H1 (cell line): Measurements from ENCODE around the gene DNAI2. TPM values are rescaled to one million over a fixed set of nuclear protein-coding genes. Genes with fewer than 3 reads are reported as not detected.

Experiments
- CTCF ChIA-PET: fragments of 300-600 bp; sonication (Branson Sonifier 250); formaldehyde crosslinking; loops from one replicate; lab custom pipeline; 2021; ENCODE audit not compliant: partially characterized antibody; lab: Charles Lee
- POLR2A ChIA-PET: fragments of 300-600 bp; sonication (Branson Sonifier 250); formaldehyde crosslinking; loops from one replicate; lab custom pipeline; 2021; ENCODE audit warnings: inconsistent platforms; ENCODE audit not compliant: partially characterized antibody; lab: Charles Lee
- DNase-seq, 2 experiments: peaks; one replicate each; pipeline versions ENCODE4 v3.0.0 to v3.0.0-alpha.2; 2010 to 2022; ENCODE audit warnings: low spot score in 2 of 2, low read depth in 1 of 2, mixed read lengths in 1 of 2
- FAIRE-seq: peaks from 2 replicates; lab custom pipeline; 2011; peaks lifted over from hg19 to GRCh38; lab: Jason Lieb, UNC
- H2AFZ ChIP-seq: 2 replicates; pipeline ENCODE4 v1.8.1; 2012; ENCODE audit warnings: low read length, inconsistent platforms
- H2AK5ac ChIP-seq: 2 replicates; pipeline ENCODE4 v1.6.1; 2013; ENCODE audit warnings: low read depth, low read length
- H2BK120ac ChIP-seq: replicated peaks from 2 replicates; pipeline ENCODE3; 2013; ENCODE audit warnings: low read depth, low read length, inconsistent platforms
- H2BK12ac ChIP-seq: 2 replicates; pipeline ENCODE4 v1.6.1; 2013; ENCODE audit warnings: low read depth, low read length
- H2BK15ac ChIP-seq: 2 replicates; pipeline ENCODE4 v1.6.1; 2013; ENCODE audit warnings: low read length
- H2BK20ac ChIP-seq: 2 replicates; pipeline ENCODE4 v1.6.1; 2013; ENCODE audit warnings: low read length
- H2BK5ac ChIP-seq: 2 replicates; pipeline ENCODE4 v1.6.1; 2013; ENCODE audit warnings: low read depth, low read length
- H3K14ac ChIP-seq: 2 replicates; pipeline ENCODE4 v1.6.1; 2013; ENCODE audit warnings: inconsistent platforms; ENCODE audit not compliant: insufficient read length
- H3K18ac ChIP-seq: 2 replicates; pipeline ENCODE4 v1.6.1; 2013; ENCODE audit warnings: low read length; ENCODE audit errors: extremely low read depth
- H3K23ac ChIP-seq: 2 replicates; pipeline ENCODE4 v1.6.1; 2013; ENCODE audit warnings: inconsistent platforms; ENCODE audit not compliant: insufficient read length
- H3K23me2 ChIP-seq: 2 replicates; pipeline ENCODE4 v1.6.1; 2013; ENCODE audit warnings: low read depth, low read length
- H3K27ac ChIP-seq: 2 replicates; pipeline ENCODE4 v1.6.1; 2011; ENCODE audit warnings: low read depth, low read length, inconsistent platforms
- H3K27me3 ChIP-seq, 4 experiments: replicated peaks in 1 of 4; 1 replicate in 1 of 4; 2 replicates in 3 of 4; pipeline versions ENCODE4 v1.6.1 to v1.8.1; 2011 to 2013; ENCODE audit warnings: low read length in 3 of 4, mild to moderate bottlenecking in 3 of 4, inconsistent platforms in 2 of 4, mixed read lengths in 2 of 4, moderate library complexity in 1 of 4; ENCODE audit not compliant: control insufficient read depth in 3 of 4, insufficient read depth in 3 of 4; ENCODE audit errors: extremely low read depth in 1 of 4
- H3K36me3 ChIP-seq, 4 experiments: 2 replicates each; pipeline versions ENCODE4 v1.6.1 to v1.8.1; 2011 to 2013; ENCODE audit warnings: mild to moderate bottlenecking in 4 of 4, low read length in 3 of 4, moderate library complexity in 2 of 4, control low read depth in 1 of 4, inconsistent platforms in 1 of 4; ENCODE audit not compliant: insufficient read depth in 4 of 4, control insufficient read depth in 2 of 4
- H3K4ac ChIP-seq: replicated peaks from 2 replicates; pipeline ENCODE3; 2013; ENCODE audit warnings: low read length, low read depth, mixed read lengths, inconsistent platforms; ENCODE audit not compliant: insufficient read length
- H3K4me1 ChIP-seq, 4 experiments: replicated peaks in 1 of 4; 1 replicate in 1 of 4; 2 replicates in 3 of 4; pipeline versions ENCODE4 v1.6.1 to v1.8.1; 2011 to 2013; ENCODE audit warnings: low read length in 3 of 4, inconsistent platforms in 2 of 4, mixed read lengths in 1 of 4; ENCODE audit not compliant: insufficient read depth in 4 of 4, control insufficient read depth in 3 of 4
- H3K4me2 ChIP-seq, 2 experiments: 2 replicates each; pipeline versions ENCODE4 v1.6.1 to v1.8.1; 2011 to 2013; ENCODE audit warnings: low read depth in 2 of 2, low read length in 2 of 2, control low read depth in 1 of 2, inconsistent platforms in 1 of 2, mild to moderate bottlenecking in 1 of 2; ENCODE audit not compliant: insufficient read depth in 1 of 2
- H3K4me3 ChIP-seq, 4 experiments: fragments of 200-600, 300-600 bp in 1 of 4; sonication (generic), shearing (Covaris generic), sonication (Bioruptor Twin) in 1 of 4; 2 replicates each; pipeline versions ENCODE4 v1.5.1 to v1.8.1; 2011 to 2016; ENCODE audit warnings: low read length in 4 of 4, low read depth in 3 of 4, control low read depth in 2 of 4, inconsistent platforms in 2 of 4, mild to moderate bottlenecking in 2 of 4, mixed read lengths in 1 of 4, moderate library complexity in 1 of 4; ENCODE audit not compliant: insufficient read depth in 2 of 4; ENCODE audit errors: extremely low read depth in 1 of 4
- H3K56ac ChIP-seq: replicated peaks from 2 replicates; pipeline ENCODE3; 2013; ENCODE audit warnings: low read depth, mild to moderate bottlenecking, mixed read lengths, low read length, inconsistent platforms; ENCODE audit not compliant: insufficient read length
- H3K79me1 ChIP-seq: 2 replicates; pipeline ENCODE4 v1.6.1; 2013; ENCODE audit warnings: low read depth, low read length, control low read depth
- H3K79me2 ChIP-seq, 2 experiments: 2 replicates each; pipeline versions ENCODE4 v1.6.1 to v1.8.1; 2012 to 2013; ENCODE audit warnings: low read length in 2 of 2, mild to moderate bottlenecking in 2 of 2, inconsistent platforms in 1 of 2; ENCODE audit not compliant: insufficient read depth in 2 of 2, control insufficient read depth in 1 of 2
- H3K9ac ChIP-seq, 4 experiments: replicated peaks in 1 of 4; 1 replicate in 1 of 4; 2 replicates in 3 of 4; pipeline versions ENCODE4 v1.6.1 to v1.8.1; 2011 to 2013; ENCODE audit warnings: low read depth in 3 of 4, low read length in 3 of 4, control low read depth in 2 of 4, mild to moderate bottlenecking in 2 of 4, moderate library complexity in 2 of 4, inconsistent platforms in 1 of 4; ENCODE audit errors: extremely low read depth in 1 of 4
- H3K9me3 ChIP-seq, 2 experiments: 2 replicates each; pipeline versions ENCODE4 v1.6.1 to v1.8.1; 2012 to 2013; ENCODE audit warnings: mild to moderate bottlenecking in 2 of 2, moderate library complexity in 2 of 2, control low read depth in 1 of 2, inconsistent platforms in 1 of 2, low read depth in 1 of 2, low read length in 1 of 2, mixed read lengths in 1 of 2; ENCODE audit not compliant: insufficient read depth in 2 of 2
- H4K20me1 ChIP-seq, 2 experiments: replicated peaks in 1 of 2; 2 replicates each; pipeline versions ENCODE3 to v1.8.1; 2011 to 2013; ENCODE audit warnings: inconsistent platforms in 2 of 2, low read length in 2 of 2, mild to moderate bottlenecking in 1 of 2; ENCODE audit not compliant: insufficient read depth in 2 of 2, control insufficient read depth in 1 of 2
- H4K5ac ChIP-seq: 2 replicates; pipeline ENCODE4 v1.6.1; 2013; ENCODE audit warnings: low read length, low read depth, mixed read lengths, inconsistent platforms; ENCODE audit not compliant: insufficient read length
- H4K8ac ChIP-seq: 2 replicates; pipeline ENCODE4 v1.8.0; 2013; ENCODE audit warnings: mild to moderate bottlenecking, moderate library complexity, low read length, inconsistent platforms; ENCODE audit not compliant: insufficient read depth; ENCODE audit errors: extremely low read depth
- H4K91ac ChIP-seq: replicated peaks from 2 replicates; pipeline ENCODE3; 2013; ENCODE audit warnings: low read length, mixed read lengths, inconsistent platforms; ENCODE audit not compliant: insufficient read length
- ATF2 ChIP-seq: IDR thresholded peaks from 2 replicates; pipeline ENCODE4 v1.6.1; 2012; ENCODE audit warnings: low read length, inconsistent platforms
- CHD1 ChIP-seq: IDR thresholded peaks from 2 replicates; pipeline ENCODE4 v1.6.1; 2012; ENCODE audit warnings: low read depth, low read length, improper control_type of control experiment
- NRF1 ChIP-seq: IDR thresholded peaks from 2 replicates; pipeline ENCODE4 v1.6.1; 2011; ENCODE audit warnings: mild to moderate bottlenecking, low read depth, low read length, improper control_type of control experiment
- RAD21 ChIP-seq, 2 experiments: IDR thresholded peaks in 1 of 2; conservative IDR thresholded peaks in 1 of 2; 2 replicates each; pipeline ENCODE4 v1.6.1; 2011; ENCODE audit warnings: low read depth in 2 of 2, low read length in 2 of 2, improper control_type of control experiment in 1 of 2, inconsistent platforms in 1 of 2, mild to moderate bottlenecking in 1 of 2, moderate library complexity in 1 of 2
- TEAD4 ChIP-seq: IDR thresholded peaks from 2 replicates; pipeline ENCODE4 v1.6.1; 2012; ENCODE audit warnings: low read depth, low read length, inconsistent platforms, mixed read lengths
- WGBS, 2 experiments: shearing (Covaris generic) in 1 of 2; methylation state at CpG; one replicate each; pipeline versions ENCODE4 v1.1.6 to v1.1.7; 2013 to 2015; ENCODE audit warnings: low lambda C conversion rate in 2 of 2, mixed read lengths in 2 of 2, inconsistent platforms in 1 of 2, low coverage in 1 of 2, missing lambda C conversion rate in 1 of 2; ENCODE audit not compliant: insufficient replicate concordance in 2 of 2, insufficient coverage in 1 of 2, insufficient read length in 1 of 2; ENCODE audit errors: extremely low coverage in 1 of 2, missing lambda C conversion rate in 1 of 2; 5-methylcytosine and 5-hydroxymethylcytosine counted together
- polyA plus RNA-seq, 7 experiments: library from polyadenylated mRNA; depleted of rRNA in 3 of 7; stranded (reverse) in 5 of 7; unstranded in 2 of 7; fragments of >200 nt in 5 of 7; fragments of 200-250 nt in 2 of 7; gene quantifications; 1 replicate in 5 of 7; 2 replicates in 1 of 7; 4 replicates in 1 of 7; pipeline versions ENCODE4 v1.2.1 to v1.2.3, GENCODE V29; 2011 to 2013; ENCODE audit warnings: missing spikeins in 2 of 7, mixed read lengths in 2 of 7
- total RNA-seq: library from RNA; stranded (reverse); fragmentation: NEBNext Ultra II Directional; extraction: Animal tissue kit (Norgen Biotek cat#: 25700); gene quantifications from 2 replicates; pipeline ENCODE4 v1.2.1, GENCODE V29; 2021
- TF ChIP-seq, protein P1 (sequence below), 3 experiments: IDR thresholded peaks; 1 replicate in 2 of 3; 2 replicates in 1 of 3; pipeline versions ENCODE4 v1.5.1 to v1.6.1; 2011; ENCODE audit warnings: low read length in 3 of 3, mild to moderate bottlenecking in 3 of 3, inconsistent platforms in 2 of 3, low read depth in 1 of 3, moderate library complexity in 1 of 3; ENCODE audit not compliant: insufficient read depth in 1 of 3; ENCODE audit errors: control extremely low read depth in 1 of 3

Gene DNAI2
- total and polyA plus RNA-seq, 2 of the 8 experiments (the other 6 are each of a cell fraction or from before 2014, with no cell fraction given), result 0.08 to 0.15 TPM

- no peak overlapping the region for H3K4ac ChIP-seq
- H3K23me2 ChIP-seq, result no peaks in the 10 kb centered on the region
- H4K91ac ChIP-seq, result no peak overlapping the region
- no peaks in the 10 kb centered on the region for H3K9me3 ChIP-seq
- H3K14ac ChIP-seq, result no peak overlapping the region
- H2BK20ac ChIP-seq, result no peak overlapping the region
- ChIA-PET CTCF (interaction anchor here (0.8 to 6.6 kb wide), 21 partner anchors 10 to 351 kb away, joined by 3 to 81 read pairs (median 4); partner anchors contain the start of genes BTBD17 and GPR142), POLR2A (interaction anchor here (1.8 kb wide), 1 partner anchor 56 kb away, joined by 4 read pairs; the partner anchor contains the start of gene BTBD17)
- no peak overlapping the region for H3K4me2 ChIP-seq
- no peaks in the 10 kb centered on the region for H3K79me1 ChIP-seq
- no peak overlapping the region for H3K23ac ChIP-seq
- H3K27me3 ChIP-seq, result no peaks in the 10 kb centered on the region
- no peak overlapping the region for H2AK5ac ChIP-seq
- H2BK120ac ChIP-seq, result no peak overlapping the region
- no peak for DNase-seq
- no peak overlapping the region for H2BK5ac ChIP-seq
- H3K18ac ChIP-seq, result no peak overlapping the region
- no peaks in the 10 kb centered on the region for H3K36me3 ChIP-seq
- no peaks in the 10 kb centered on the region for H3K79me2 ChIP-seq
- no peak overlapping the region for H3K56ac ChIP-seq
- no peaks in the 10 kb centered on the region for H3K4me1 ChIP-seq
- no peak overlapping the region for H4K5ac ChIP-seq
- H3K27ac ChIP-seq, result no peak overlapping the region
- no peak overlapping the region for H2BK15ac ChIP-seq
- no peaks in the 10 kb centered on the region for H4K20me1 ChIP-seq
- no peak for TF ChIP-seq TEAD4
- no peak for TF ChIP-seq CHD1
- no peak for TF ChIP-seq NRF1
- TF ChIP-seq, protein P1, sequence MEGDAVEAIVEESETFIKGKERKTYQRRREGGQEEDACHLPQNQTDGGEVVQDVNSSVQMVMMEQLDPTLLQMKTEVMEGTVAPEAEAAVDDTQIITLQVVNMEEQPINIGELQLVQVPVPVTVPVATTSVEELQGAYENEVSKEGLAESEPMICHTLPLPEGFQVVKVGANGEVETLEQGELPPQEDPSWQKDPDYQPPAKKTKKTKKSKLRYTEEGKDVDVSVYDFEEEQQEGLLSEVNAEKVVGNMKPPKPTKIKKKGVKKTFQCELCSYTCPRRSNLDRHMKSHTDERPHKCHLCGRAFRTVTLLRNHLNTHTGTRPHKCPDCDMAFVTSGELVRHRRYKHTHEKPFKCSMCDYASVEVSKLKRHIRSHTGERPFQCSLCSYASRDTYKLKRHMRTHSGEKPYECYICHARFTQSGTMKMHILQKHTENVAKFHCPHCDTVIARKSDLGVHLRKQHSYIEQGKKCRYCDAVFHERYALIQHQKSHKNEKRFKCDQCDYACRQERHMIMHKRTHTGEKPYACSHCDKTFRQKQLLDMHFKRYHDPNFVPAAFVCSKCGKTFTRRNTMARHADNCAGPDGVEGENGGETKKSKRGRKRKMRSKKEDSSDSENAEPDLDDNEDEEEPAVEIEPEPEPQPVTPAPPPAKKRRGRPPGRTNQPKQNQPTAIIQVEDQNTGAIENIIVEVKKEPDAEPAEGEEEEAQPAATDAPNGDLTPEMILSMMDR (IDR thresholded peaks at IDR 0.05; ENCODE audit: control extremely low read depth in 1 of 3, insufficient read depth in 1 of 3, low read depth in 1 of 3, low read length in 3 of 3), result peak in 2 of 3 experiments; percentile 43 to 57; a peak in 3 of 4 replicates
- TF ChIP-seq RAD21 (IDR thresholded peaks at IDR 0.05 in 1 of 2, conservative IDR thresholded peaks at IDR 0.05 in 1 of 2; ENCODE audit: low read depth in 2 of 2, low read length in 2 of 2), result peak; percentile 62 to 74
- TF ChIP-seq ATF2, result no peak
- WGBS, 2 experiments, result 86% methylated on average over 10 of the region's 10 CpGs; no CpG with 5 or more reads in 1 of the 2 experiments
- H3K9ac ChIP-seq, result no peak overlapping the region
- no peak overlapping the region for H4K8ac ChIP-seq
- 0 out of 2 replicates have a peak overlapping the region, but pooled peaks have one; percentile 24 for H2AFZ ChIP-seq
- H3K4me3 ChIP-seq, result no peak overlapping the region
- FAIRE-seq, result no peak
- no peak overlapping the region for H2BK12ac ChIP-seq
Measured at GRCh38 chr17:74305865-74306654, 32.0 kb downstream of the DNAI2 start.
